ENCODE data around the gene JOSD2.
"Not testable (repeated sequence)": the region's sequence is repeated elsewhere in the genome, so short reads cannot be mapped to it uniquely, and the experiment has no call there.

The JOSD2 gene

GRCh38 chr19:50478901-50479715 lies 31.9 kb downstream of the JOSD2 start:
- no peak for DNase-seq (ENCODE audit: low read depth in 2 of 2)

GRCh38 chr19:50477751-50478515 lies 33.1 kb downstream of the JOSD2 start:
- DNase-seq (ENCODE audit: low read depth in 2 of 2), result no peak

GRCh38 chr19:50476907-50477238 lies 34.1 kb downstream of the JOSD2 start:
- DNase-seq (ENCODE audit: low read depth in 2 of 2), result no peak

- DNase-seq (ENCODE audit: low read depth in 2 of 2), result peak; percentile 85 to 88
Observed at GRCh38 chr19:50476224-50476906, 34.6 kb downstream of the JOSD2 start, which contains the start of the genes EMC10 and GARIN5A. EMC10 (plus strand) TSS chr19:50476507; CDS start chr19:50476545, 38 bp downstream. GARIN5A (minus strand) TSS chr19:50476848; CDS start chr19:50476388, 460 bp downstream.

GRCh38 chr19:50475736-50476223 lies 35.2 kb downstream of the JOSD2 start:
- no peak for DNase-seq (ENCODE audit: low read depth in 2 of 2)

- no peak for DNase-seq (ENCODE audit: low read depth in 2 of 2)
Observed at GRCh38 chr19:50475101-50475568, 35.9 kb downstream of the JOSD2 start.

GRCh38 chr19:50473336-50473735 lies 37.7 kb downstream of the JOSD2 start:
- DNase-seq (ENCODE audit: low read depth in 2 of 2), result not testable (repeated sequence)

- DNase-seq (ENCODE audit: low read depth in 2 of 2), result no peak
Observed at GRCh38 chr19:50468818-50469217, 42.2 kb downstream of the JOSD2 start.

GRCh38 chr19:50467566-50467965 lies 43.4 kb downstream of the JOSD2 start:
- DNase-seq (ENCODE audit: low read depth in 2 of 2), result no peak

GRCh38 chr19:50466706-50467039 lies 44.3 kb downstream of the JOSD2 start:
- DNase-seq (ENCODE audit: low read depth in 2 of 2), result no peak

GRCh38 chr19:50465986-50466705 lies 44.8 kb downstream of the JOSD2 start:
- DNase-seq (ENCODE audit: low read depth in 2 of 2), result no peak

GRCh38 chr19:50465000-50465399 lies 46.0 kb downstream of the JOSD2 start:
- no peak for DNase-seq (ENCODE audit: low read depth in 2 of 2)

- DNase-seq (ENCODE audit: low read depth in 2 of 2), result no peak
Observed at GRCh38 chr19:50464348-50464747, 46.6 kb downstream of the JOSD2 start.

GRCh38 chr19:50462970-50463369 lies 48.0 kb downstream of the JOSD2 start:
- no peak for DNase-seq (ENCODE audit: low read depth in 2 of 2)

- DNase-seq (ENCODE audit: low read depth in 2 of 2), result peak in 1 of 2 donors; percentile 15
Observed at GRCh38 chr19:50461066-50461875, 49.7 kb downstream of the JOSD2 start.

GRCh38 chr19:50460161-50460765 lies 50.7 kb downstream of the JOSD2 start:
- no peak for DNase-seq (ENCODE audit: low read depth in 2 of 2)

- DNase-seq (ENCODE audit: low read depth in 2 of 2), result no peak
Observed at GRCh38 chr19:50459638-50460037, 51.4 kb downstream of the JOSD2 start.

GRCh38 chr19:50459067-50459456 lies 51.9 kb downstream of the JOSD2 start:
- no peak for DNase-seq (ENCODE audit: low read depth in 2 of 2)

GRCh38 chr19:50458396-50459066 lies 52.5 kb downstream of the JOSD2 start:
- no peak for DNase-seq (ENCODE audit: low read depth in 2 of 2)

GRCh38 chr19:50457300-50457699 lies 53.7 kb downstream of the JOSD2 start:
- no peak for DNase-seq (ENCODE audit: low read depth in 2 of 2)

Measured in stimulated activated CD8-positive, alpha-beta memory T cell treated with anti-CD3 and anti-CD28 coated beads, Interleukin-15, amount 100 ng/mL, for 4 hours (primary cell).